ENCODE measurements around the gene CDK5RAP1. TPM values are rescaled to one million over a fixed set of nuclear protein-coding genes. Genes with fewer than 3 reads are reported as not detected.

The CDK5RAP1 gene
- total RNA-seq, 1 donor from 2014 or later, result 42.0 TPM

DNA sequence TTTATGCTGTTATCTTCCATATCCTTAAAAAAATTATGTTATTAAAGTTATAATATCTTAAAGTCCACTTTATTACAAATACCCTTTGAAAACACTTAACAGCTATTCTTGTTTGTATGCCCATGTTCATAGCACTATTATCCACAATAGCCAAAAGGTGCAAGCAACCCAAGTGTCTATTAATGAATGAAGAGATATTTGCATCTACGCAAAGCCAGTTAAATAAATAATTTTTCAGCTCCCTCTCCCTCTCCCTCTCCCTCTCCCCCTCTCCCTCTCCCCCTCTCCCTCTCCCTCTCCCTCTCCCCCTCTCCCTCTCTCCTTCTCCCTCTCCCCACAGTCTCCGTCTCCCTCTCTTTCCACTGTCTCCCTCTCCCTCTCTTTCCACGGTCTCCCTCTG, 13.1 kb downstream of the CDK5RAP1 start:
- H3K4me3 ChIP-seq, result no peak overlapping the region
- peaks cover 13% of the 10 kb centered on the region for H3K36me3 ChIP-seq
- H3K4me1 Mint-ChIP-seq, result peaks cover 2% of the 10 kb centered on the region
- H3K9me3 Mint-ChIP-seq, result peaks cover 2% of the 10 kb centered on the region
- H3K4me2 ChIP-seq, result no peak overlapping the region
- H3K4me1 ChIP-seq, result no peaks in the 10 kb centered on the region
- H3K27ac ChIP-seq, result no peak overlapping the region
- H3K27me3 Mint-ChIP-seq (ENCODE audit: insufficient read depth, low read depth), result peaks cover 2% of the 10 kb centered on the region
- H3K27ac Mint-ChIP-seq, result no peak overlapping the region
- no peak for DNase-seq (ENCODE audit: low spot score)
- TF ChIP-seq EZH2 (IDR thresholded peaks at IDR 0.05) (no peak), EZH2phosphoT487 (IDR thresholded peaks at IDR 0.05) (no peak)
- TF ChIP-seq, protein P1, sequence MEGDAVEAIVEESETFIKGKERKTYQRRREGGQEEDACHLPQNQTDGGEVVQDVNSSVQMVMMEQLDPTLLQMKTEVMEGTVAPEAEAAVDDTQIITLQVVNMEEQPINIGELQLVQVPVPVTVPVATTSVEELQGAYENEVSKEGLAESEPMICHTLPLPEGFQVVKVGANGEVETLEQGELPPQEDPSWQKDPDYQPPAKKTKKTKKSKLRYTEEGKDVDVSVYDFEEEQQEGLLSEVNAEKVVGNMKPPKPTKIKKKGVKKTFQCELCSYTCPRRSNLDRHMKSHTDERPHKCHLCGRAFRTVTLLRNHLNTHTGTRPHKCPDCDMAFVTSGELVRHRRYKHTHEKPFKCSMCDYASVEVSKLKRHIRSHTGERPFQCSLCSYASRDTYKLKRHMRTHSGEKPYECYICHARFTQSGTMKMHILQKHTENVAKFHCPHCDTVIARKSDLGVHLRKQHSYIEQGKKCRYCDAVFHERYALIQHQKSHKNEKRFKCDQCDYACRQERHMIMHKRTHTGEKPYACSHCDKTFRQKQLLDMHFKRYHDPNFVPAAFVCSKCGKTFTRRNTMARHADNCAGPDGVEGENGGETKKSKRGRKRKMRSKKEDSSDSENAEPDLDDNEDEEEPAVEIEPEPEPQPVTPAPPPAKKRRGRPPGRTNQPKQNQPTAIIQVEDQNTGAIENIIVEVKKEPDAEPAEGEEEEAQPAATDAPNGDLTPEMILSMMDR (IDR thresholded peaks at IDR 0.05), result no peak
- no peaks in the 10 kb centered on the region for H3F3A ChIP-seq (ENCODE audit: low read depth)
- no peaks in the 10 kb centered on the region for H3K27me3 ChIP-seq
- H3K9me3 ChIP-seq (ENCODE audit: low read depth), result no peaks in the 10 kb centered on the region
- no peak overlapping the region for H2AFZ ChIP-seq (replicated peaks)
- no peak overlapping the region for H3K9ac ChIP-seq
- no peaks in the 10 kb centered on the region for H4K20me1 ChIP-seq (ENCODE audit: low read depth)
- no peak overlapping the region for H3K4me3 Mint-ChIP-seq
- H3K36me3 Mint-ChIP-seq, result peaks cover 32% of the 10 kb centered on the region
- H3K79me2 ChIP-seq (ENCODE audit: low read depth), result no peaks in the 10 kb centered on the region

DNA sequence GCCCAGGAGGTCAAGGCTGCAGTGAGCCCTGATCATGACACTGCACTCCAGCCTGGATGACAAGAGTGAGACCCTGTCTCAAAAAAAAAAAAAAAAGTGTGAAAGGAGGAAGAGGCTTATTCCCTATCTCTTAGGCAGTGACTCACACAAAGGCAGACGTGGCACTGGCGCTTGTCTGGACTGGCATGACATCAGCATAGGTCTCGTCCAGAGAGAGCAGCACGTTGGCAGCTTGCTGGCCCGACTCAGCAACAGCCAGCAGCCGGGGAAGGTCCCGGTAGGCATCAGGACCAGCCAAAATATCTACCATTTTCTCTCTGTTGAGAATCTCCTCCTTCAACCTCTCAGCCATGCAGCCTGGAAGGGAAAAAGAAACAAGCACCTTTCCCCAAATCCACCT, 14.1 kb downstream of the CDK5RAP1 start:
- no peak overlapping the region for H3K27ac Mint-ChIP-seq
- Histone ChIP-seq H3K4me2 (no peak overlapping the region), H3K4me1 (no peaks in the 10 kb centered on the region), H3F3A (ENCODE audit: low read depth) (no peaks in the 10 kb centered on the region), H3K36me3 (peaks cover 13% of the 10 kb centered on the region), H3K79me2 (ENCODE audit: low read depth) (no peaks in the 10 kb centered on the region), H4K20me1 (ENCODE audit: low read depth) (no peaks in the 10 kb centered on the region), H3K4me3 (no peak overlapping the region), H2AFZ (replicated peaks) (no peak overlapping the region), H3K9ac (no peak overlapping the region), H3K27me3 (no peaks in the 10 kb centered on the region), H3K9me3 (ENCODE audit: low read depth) (no peaks in the 10 kb centered on the region), H3K27ac (no peak overlapping the region)
- peaks cover 29% of the 10 kb centered on the region for H3K36me3 Mint-ChIP-seq
- H3K4me3 Mint-ChIP-seq, result no peak overlapping the region
- peaks cover 2% of the 10 kb centered on the region for H3K27me3 Mint-ChIP-seq (ENCODE audit: insufficient read depth, low read depth)
- no peak for DNase-seq (ENCODE audit: low spot score)
- TF ChIP-seq EZH2 (IDR thresholded peaks at IDR 0.05) (no peak), EZH2phosphoT487 (IDR thresholded peaks at IDR 0.05) (no peak)
- TF ChIP-seq, protein P1 (IDR thresholded peaks at IDR 0.05), result no peak
- H3K9me3 Mint-ChIP-seq, result peaks cover 2% of the 10 kb centered on the region
- peaks cover under 1% of the 10 kb centered on the region for H3K4me1 Mint-ChIP-seq

DNA sequence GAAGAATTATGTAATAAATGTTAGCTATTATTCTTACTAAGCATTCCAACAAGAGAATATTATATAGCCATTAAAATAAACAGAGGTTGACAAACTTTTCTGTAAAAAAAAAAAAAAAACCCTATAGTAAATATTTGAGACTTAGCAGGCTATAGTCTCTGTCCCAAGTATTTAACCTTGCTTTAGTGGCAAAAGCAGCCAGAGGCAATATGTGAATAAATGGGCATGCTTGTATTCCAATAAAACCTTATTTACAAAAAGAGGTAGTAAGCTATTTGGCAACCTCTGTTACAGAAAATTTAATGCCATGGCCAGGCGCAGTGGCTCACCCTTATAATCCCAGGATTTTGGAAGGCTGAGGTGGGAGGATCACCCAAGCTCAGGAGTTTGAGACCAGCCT, 14.6 kb downstream of the CDK5RAP1 start:
- H3K27me3 ChIP-seq, result no peaks in the 10 kb centered on the region
- Mint-ChIP-seq H3K9me3 (peaks cover 2% of the 10 kb centered on the region), H3K4me3 (no peak overlapping the region), H3K4me1 (no peaks in the 10 kb centered on the region), H3K36me3 (peaks cover 28% of the 10 kb centered on the region), H3K27ac (no peak overlapping the region), H3K27me3 (ENCODE audit: insufficient read depth, low read depth) (peaks cover 2% of the 10 kb centered on the region)
- no peak for DNase-seq (ENCODE audit: low spot score)
- no peaks in the 10 kb centered on the region for H3K79me2 ChIP-seq (ENCODE audit: low read depth)
- no peak overlapping the region for H2AFZ ChIP-seq (replicated peaks)
- no peak overlapping the region for H3K9ac ChIP-seq
- no peak overlapping the region for H3K4me3 ChIP-seq
- no peak overlapping the region for H3K27ac ChIP-seq
- H4K20me1 ChIP-seq (ENCODE audit: low read depth), result no peaks in the 10 kb centered on the region
- peaks cover 13% of the 10 kb centered on the region for H3K36me3 ChIP-seq
- no peaks in the 10 kb centered on the region for H3F3A ChIP-seq (ENCODE audit: low read depth)
- no peak overlapping the region for H3K4me2 ChIP-seq
- TF ChIP-seq, protein P1 (IDR thresholded peaks at IDR 0.05), result no peak
- TF ChIP-seq EZH2 (IDR thresholded peaks at IDR 0.05), result no peak
- no peak for TF ChIP-seq EZH2phosphoT487 (IDR thresholded peaks at IDR 0.05)
- H3K4me1 ChIP-seq, result no peaks in the 10 kb centered on the region
- H3K9me3 ChIP-seq (ENCODE audit: low read depth), result no peaks in the 10 kb centered on the region
